IMR-90 (cell line): ENCODE results near the gene DOCK9. TPM values are rescaled to one million over a fixed set of nuclear protein-coding genes. Genes with fewer than 3 reads are reported as not detected.

Experiments
- ATAC-seq: fragments of 200-7000 bp; cut with Tn5 transposase; 2 replicates; pipeline ENCODE4 v1.9.1; 2020; ENCODE audit warnings: low read depth, mild to moderate bottlenecking, moderate library complexity
- BruUV-seq: library from RNA; stranded (reverse); fragments of 400-500 nt; replicated peaks from 2 replicates; lab custom pipeline; 2021; lab: Mats Ljungman, UMichigan
- CTCF ChIA-PET: fragments of 300-600 bp; formaldehyde crosslinking; extraction: SDS; loops from one replicate; lab custom pipeline; 2021; ENCODE audit warnings: antibody characterized with exemption; lab: Yijun Ruan, JAX
- POLR2A ChIA-PET: fragments of 300-600 bp; sonication (Branson Sonifier 250); formaldehyde crosslinking; loops from one replicate; lab custom pipeline; 2022; ENCODE audit warnings: antibody characterized with exemption; ENCODE audit not compliant: unreplicated experiment; lab: Charles Lee
- DNase-seq: peaks from one replicate; pipeline ENCODE4 v3.0.0; 2013
- H2AFZ ChIP-seq: replicated peaks from 2 replicates; pipeline ENCODE3; 2013; ENCODE audit warnings: low read length, mild to moderate bottlenecking; ENCODE audit not compliant: poor library complexity
- H2AK5ac ChIP-seq: 2 replicates; pipeline ENCODE4 v1.6.1; 2013; ENCODE audit warnings: low read depth, low read length, inconsistent platforms
- H2AK9ac ChIP-seq: replicated peaks from 2 replicates; pipeline ENCODE3; 2013; ENCODE audit warnings: mild to moderate bottlenecking, low read depth, low read length, moderate library complexity; ENCODE audit not compliant: poor library complexity
- H2BK120ac ChIP-seq: 2 replicates; pipeline ENCODE4 v1.6.1; 2013; ENCODE audit warnings: low read depth, low read length, inconsistent platforms
- H2BK15ac ChIP-seq: 3 replicates; pipeline ENCODE4 v1.6.1; 2013; ENCODE audit warnings: low read depth, low read length, inconsistent platforms
- H2BK20ac ChIP-seq: 2 replicates; pipeline ENCODE4 v1.6.1; 2013; ENCODE audit warnings: low read depth, mild to moderate bottlenecking, inconsistent platforms, low read length, moderate library complexity
- H2BK5ac ChIP-seq: 2 replicates; pipeline ENCODE4 v1.6.1; 2013; ENCODE audit warnings: mild to moderate bottlenecking, low read depth, low read length, inconsistent platforms; ENCODE audit not compliant: poor library complexity, severe bottlenecking
- H3K14ac ChIP-seq: replicated peaks from 2 replicates; pipeline ENCODE4 v1.6.1; 2013; ENCODE audit warnings: low read depth, low read length, inconsistent platforms
- H3K18ac ChIP-seq: 2 replicates; pipeline ENCODE4 v1.6.1; 2013; ENCODE audit warnings: low read depth, low read length, control low read depth
- H3K23ac ChIP-seq: 2 replicates; pipeline ENCODE4 v1.6.1; 2013; ENCODE audit warnings: low read depth, low read length, inconsistent platforms
- H3K27ac ChIP-seq: 2 replicates; pipeline ENCODE4 v1.5.1; 2013; ENCODE audit warnings: mild to moderate bottlenecking, control low read depth, low read length; ENCODE audit not compliant: insufficient read depth
- H3K27me3 ChIP-seq: 2 replicates; pipeline ENCODE4 v1.6.1; 2013; ENCODE audit warnings: low read length; ENCODE audit not compliant: control insufficient read depth, insufficient read depth
- H3K36me3 ChIP-seq: 2 replicates; pipeline ENCODE4 v1.6.1; 2013; ENCODE audit warnings: low read length, mixed read lengths; ENCODE audit not compliant: control insufficient read depth, insufficient read depth
- H3K4ac ChIP-seq: 2 replicates; pipeline ENCODE4 v1.6.1; 2013; ENCODE audit warnings: low read depth, low read length, inconsistent platforms
- H3K4me1 ChIP-seq: 2 replicates; pipeline ENCODE4 v1.6.1; 2013; ENCODE audit warnings: low read length, mixed read lengths; ENCODE audit not compliant: control insufficient read depth, insufficient read depth
- H3K4me2 ChIP-seq: 2 replicates; pipeline ENCODE4 v1.6.1; 2013; ENCODE audit warnings: low read depth, mild to moderate bottlenecking, control low read depth, low read length, moderate library complexity
- H3K4me3 ChIP-seq: 2 replicates; pipeline ENCODE4 v1.5.1; 2013; ENCODE audit warnings: low read depth, mild to moderate bottlenecking, control low read depth, low read length, moderate library complexity; ENCODE audit not compliant: insufficient read depth
- H3K56ac ChIP-seq: 2 replicates; pipeline ENCODE4 v1.6.1; 2013; ENCODE audit warnings: low read length, inconsistent platforms; ENCODE audit not compliant: insufficient read depth; ENCODE audit errors: extremely low read depth
- H3K79me1 ChIP-seq, 2 experiments: 2 replicates each; pipeline ENCODE4 v1.6.1; 2013; ENCODE audit warnings: low read length in 2 of 2, inconsistent platforms in 1 of 2, low read depth in 1 of 2
- H3K9ac ChIP-seq: 2 replicates; pipeline ENCODE4 v1.6.1; 2013; ENCODE audit warnings: low read depth, low read length, control low read depth
- H3K9me1 ChIP-seq: 2 replicates; pipeline ENCODE4 v1.6.1; 2013; ENCODE audit warnings: low read length, inconsistent platforms; ENCODE audit not compliant: insufficient read depth
- H3K9me3 ChIP-seq: 2 replicates; pipeline ENCODE4 v1.6.1; 2013; ENCODE audit warnings: low read length; ENCODE audit not compliant: control insufficient read depth, insufficient read depth
- H4K20me1 ChIP-seq: 2 replicates; pipeline ENCODE4 v1.6.1; 2013; ENCODE audit warnings: low read length, inconsistent platforms; ENCODE audit not compliant: insufficient read depth
- H4K5ac ChIP-seq: 2 replicates; pipeline ENCODE4 v1.6.1; 2013; ENCODE audit warnings: mild to moderate bottlenecking, low read depth, low read length, control low read depth
- H4K8ac ChIP-seq, 2 experiments: 2 replicates each; pipeline ENCODE4 v1.6.1; 2013; ENCODE audit warnings: low read depth in 2 of 2, low read length in 2 of 2, control low read depth in 1 of 2, inconsistent platforms in 1 of 2
- H4K91ac ChIP-seq: 2 replicates; pipeline ENCODE4 v1.6.1; 2013; ENCODE audit warnings: low read depth, low read length, inconsistent platforms; ENCODE audit not compliant: insufficient read depth
- BHLHE40 ChIP-seq: fragments of 150-350 bp; IDR thresholded peaks from 2 replicates; pipeline ENCODE4 v1.6.1; 2016; ENCODE audit warnings: mild to moderate bottlenecking, low read depth, low read length
- CEBPB ChIP-seq: IDR thresholded peaks from 2 replicates; pipeline ENCODE4 v1.6.1; 2012; ENCODE audit warnings: low read depth, low read length, improper control_type of control experiment
- CHD1 ChIP-seq: IDR thresholded peaks from 2 replicates; pipeline ENCODE4 v1.6.1; 2012; ENCODE audit warnings: low read depth, low read length, improper control_type of control experiment
- CTCF ChIP-seq: conservative IDR thresholded peaks from 2 replicates; pipeline ENCODE4 v1.5.1; 2012; ENCODE audit warnings: mild to moderate bottlenecking, low read depth, low read length, improper control_type of control experiment
- FOS ChIP-seq: fragments of 150-350 bp; IDR thresholded peaks from 2 replicates; pipeline ENCODE4 v1.6.1; 2016; ENCODE audit warnings: low read depth, low read length
- MAZ ChIP-seq: IDR thresholded peaks from 2 replicates; pipeline ENCODE4 v1.6.1; 2012; ENCODE audit warnings: low read depth, mild to moderate bottlenecking, low read length, improper control_type of control experiment, moderate library complexity, borderline replicate concordance
- MXI1 ChIP-seq: IDR thresholded peaks from 2 replicates; pipeline ENCODE4 v1.6.1; 2012; ENCODE audit warnings: low read depth, mild to moderate bottlenecking, low read length, moderate library complexity, borderline replicate concordance
- NFE2L2 ChIP-seq: fragments of 150-350 bp; IDR thresholded peaks from 2 replicates; pipeline ENCODE4 v1.6.1; 2016; ENCODE audit warnings: low read depth, mild to moderate bottlenecking, low read length
- POLR2A ChIP-seq: IDR thresholded peaks from 2 replicates; pipeline ENCODE4 v1.6.1; 2012; ENCODE audit warnings: mild to moderate bottlenecking, low read depth, low read length
- RAD21 ChIP-seq: IDR thresholded peaks from 2 replicates; pipeline ENCODE4 v1.6.1; 2012; ENCODE audit warnings: low read length, improper control_type of control experiment
- RCOR1 ChIP-seq: IDR thresholded peaks from 2 replicates; pipeline ENCODE4 v1.6.1; 2012; ENCODE audit warnings: mild to moderate bottlenecking, low read length, improper control_type of control experiment; ENCODE audit not compliant: insufficient replicate concordance
- RFX5 ChIP-seq: IDR thresholded peaks from 2 replicates; pipeline ENCODE4 v1.8.0; 2012; ENCODE audit warnings: low read depth, mild to moderate bottlenecking, low read length, moderate library complexity
- SMC3 ChIP-seq: fragments of 150-350 bp; IDR thresholded peaks from 2 replicates; pipeline ENCODE4 v1.6.1; 2016; ENCODE audit warnings: low read depth, mild to moderate bottlenecking, antibody characterized with exemption, low read length, moderate library complexity
- WGBS, 2 experiments: methylation state at CpG; one replicate each; pipeline versions ENCODE4 v1.1.5 to v1.1.7; 2013; ENCODE audit warnings: missing lambda C conversion rate in 2 of 2; ENCODE audit not compliant: insufficient read length in 1 of 2; ENCODE audit errors: extremely low coverage in 2 of 2; 5-methylcytosine and 5-hydroxymethylcytosine counted together
- dilution Hi-C: fragments of 300-500 bp; cut with HindIII; formaldehyde crosslinking; loops from one replicate; pipeline ENCODE4 v1.14.3; 2018; ENCODE audit warnings: low sequenced_read_pairs; ENCODE audit not compliant: unreplicated experiment
- in situ Hi-C: fragments of 300-500 bp; cut with MboI; formaldehyde crosslinking; loops from 3 replicates; pipeline ENCODE4 v1.14.3; 2019; ENCODE audit warnings: low sequenced_read_pairs, inconsistent platforms, mixed read lengths
- intact Hi-C: fragments of 100-400 bp; cut with micrococcal nuclease; formaldehyde crosslinking; loops from 2 replicates; pipeline ENCODE4 v1.10.0; 2022
- polyA plus RNA-seq, 3 experiments: library from polyadenylated mRNA; depleted of rRNA; stranded (reverse); fragments of >200 nt; gene quantifications; 2 replicates each; pipeline ENCODE4 v1.2.3, GENCODE V29; 2012; ENCODE audit warnings: low replicate concordance in 1 of 3
- total RNA-seq: library from RNA; depleted of rRNA; stranded (reverse); fragments of >200 nt; gene quantifications from 2 replicates; pipeline ENCODE4 v1.2.3, GENCODE V29; 2012

DOCK9 gene
- total and polyA plus RNA-seq, 2 of the 4 experiments (the other 2 are of a cell fraction): 4.8 to 7.2 TPM

- 80% methylated on average over 1 of the region's 3 CpGs; no CpG with 5 or more reads in 1 of the 2 experiments for WGBS, 2 experiments
Measured at GRCh38 chr13:98820744-98821371, 157.0 kb downstream of the DOCK9 start.

More at GRCh38 chr13:98820744-98821371, 157.0 kb downstream of the DOCK9 start:
- no peak overlapping the region for H3K14ac ChIP-seq
- no peak overlapping the region for H3K56ac ChIP-seq
- peaks cover 2% of the 10 kb centered on the region; the same call in 1 of the 2 replicates for H3K4me1 ChIP-seq
- no peak overlapping the region for H3K18ac ChIP-seq
- no peak overlapping the region for H2BK15ac ChIP-seq
- BruUV-seq: no TSS peak
- no peak for ATAC-seq
- no peak overlapping the region for H4K8ac ChIP-seq
- no peak for DNase-seq
- H3K36me3 ChIP-seq: no peaks in the 10 kb centered on the region
- ChIA-PET POLR2A (no interaction called here), CTCF (no interaction called here)
- no peak overlapping the region for H2AFZ ChIP-seq
- H2BK120ac ChIP-seq: no peak overlapping the region
- no peak overlapping the region for H3K4ac ChIP-seq
- H2AK5ac ChIP-seq: no peak overlapping the region
- no peak for TF ChIP-seq CEBPB
- no peak for TF ChIP-seq NFE2L2
- no peak for TF ChIP-seq RCOR1
- no peak for TF ChIP-seq RAD21
- no peak for TF ChIP-seq POLR2A
- no peak for TF ChIP-seq CHD1
- no peak for TF ChIP-seq MXI1
- TF ChIP-seq FOS: no peak
- no peak for TF ChIP-seq BHLHE40
- no peak for TF ChIP-seq CTCF
- TF ChIP-seq RFX5: no peak
- TF ChIP-seq SMC3: no peak
- TF ChIP-seq MAZ: no peak
- H3K23ac ChIP-seq: no peak overlapping the region
- dilution Hi-C loops: no loop called here
- H2BK5ac ChIP-seq: no peak overlapping the region
- no peaks in the 10 kb centered on the region for H3K79me1 ChIP-seq
- H3K4me3 ChIP-seq: no peak overlapping the region
- peaks cover 10% of the 10 kb centered on the region; the same call in 1 of the 2 replicates for H3K9me1 ChIP-seq
- no peak overlapping the region for H3K27ac ChIP-seq
- intact Hi-C loops: no loop called here
- no peak overlapping the region for H4K5ac ChIP-seq
- H3K9me3 ChIP-seq: no peaks in the 10 kb centered on the region
- no peak overlapping the region for H2BK20ac ChIP-seq
- H2AK9ac ChIP-seq: no peak overlapping the region
- no peak overlapping the region for H4K91ac ChIP-seq
- no peaks in the 10 kb centered on the region for H3K27me3 ChIP-seq
- in situ Hi-C loops: no loop called here
- no peaks in the 10 kb centered on the region for H4K20me1 ChIP-seq
- H3K9ac ChIP-seq: no peak overlapping the region
- H3K4me2 ChIP-seq: no peak overlapping the region
